Activated CD8-positive, alpha-beta T cell treated with anti-CD3 and anti-CD28 coated beads for 36 hours (primary cell): ENCODE data around the gene RETREG1. TPM values are rescaled to one million over a fixed set of nuclear protein-coding genes. Genes with fewer than 3 reads are reported as not detected.
"Not testable (repeated sequence)": the region's sequence is repeated elsewhere in the genome, so short reads cannot be mapped to it uniquely, and the experiment has no call there.

ENCODE experiments used
- ATAC-seq: fragments of 200-7000 bp; cut with Tn5 transposase; one replicate; pipeline ENCODE4 v1.10.0; 2021; ENCODE audit warnings: mild to moderate bottlenecking, moderate library complexity
- CTCF ChIA-PET: fragments of 350-600 bp; sonication (Branson Sonifier 250); formaldehyde crosslinking; loops from one replicate; lab custom pipeline; 2021; ENCODE audit warnings: antibody characterized with exemption; lab: Charles Lee
- POLR2A ChIA-PET: fragments of 350-600 bp; sonication (Branson Sonifier 250); formaldehyde crosslinking; loops from one replicate; lab custom pipeline; 2021; ENCODE audit warnings: antibody characterized with exemption; lab: Charles Lee
- DNase-seq: peaks from one replicate; pipeline ENCODE4 v3.0.0-alpha.2; 2020
- H3K27ac Mint-ChIP-seq: one replicate; pipeline ENCODE4 v1.8.0; 2021; ENCODE audit warnings: mild to moderate bottlenecking, mixed read lengths
- H3K27me3 Mint-ChIP-seq: one replicate; pipeline ENCODE4 v1.8.0; 2021; ENCODE audit warnings: mixed read lengths
- H3K36me3 Mint-ChIP-seq: one replicate; pipeline ENCODE4 v1.8.0; 2021; ENCODE audit warnings: low read depth, mixed read lengths
- H3K4me1 Mint-ChIP-seq: one replicate; pipeline ENCODE4 v1.8.0; 2021; ENCODE audit warnings: low read depth, mixed read lengths
- H3K4me3 Mint-ChIP-seq: one replicate; pipeline ENCODE4 v1.8.0; 2021; ENCODE audit warnings: mild to moderate bottlenecking, moderate library complexity, mixed read lengths
- H3K9me3 Mint-ChIP-seq: one replicate; pipeline ENCODE4 v1.8.0; 2021; ENCODE audit warnings: mixed read lengths
- CTCF ChIP-seq: fragments of 200-600 bp; IDR thresholded peaks from one replicate; pipeline ENCODE4 v1.8.0; 2022; ENCODE audit warnings: antibody characterized with exemption, mild to moderate bottlenecking
- intact Hi-C: fragments of 100-400 bp; cut with micrococcal nuclease; formaldehyde crosslinking; loops from one replicate; pipeline ENCODE4 v1.10.0; 2022
- total RNA-seq, 2 experiments: library from RNA; stranded (reverse); gene quantifications; one replicate each; pipeline ENCODE4 v1.2.3, GENCODE V29; 2021

Gene RETREG1
- total RNA-seq, 2 experiments from 2014 or later: 31.7 to 31.9 TPM

- intact Hi-C loops: no loop called here
- peaks cover 39% of the 10 kb centered on the region for H3K4me1 Mint-ChIP-seq
- ChIA-PET CTCF (interaction anchor here (1.1 to 1.4 kb wide), 2 partner anchors 10 to 25 kb away, joined by 3 read pairs; no protein-coding TSS in a partner anchor), POLR2A (no interaction called here)
- peaks cover 6% of the 10 kb centered on the region for H3K36me3 Mint-ChIP-seq
- TF ChIP-seq CTCF: no peak
- H3K9me3 Mint-ChIP-seq: no peaks in the 10 kb centered on the region
- H3K27me3 Mint-ChIP-seq: no peaks in the 10 kb centered on the region
- H3K27ac Mint-ChIP-seq: no peak overlapping the region
- H3K4me3 Mint-ChIP-seq: no peak overlapping the region
- DNase-seq (no peak), ATAC-seq (no peak)
These were observed 70.1 kb downstream of the RETREG1 start for GRCh38 chr5:16546732-16547131.

GRCh38 chr5:16544607-16545374 is 72.0 kb downstream of the RETREG1 start:
- no peak for TF ChIP-seq CTCF
- no peak for DNase-seq
- ChIA-PET POLR2A (interaction anchor here (1.4 kb wide), 1 partner anchor 10 kb away, joined by 3 read pairs; no protein-coding TSS in a partner anchor), CTCF (interaction anchor here (0.9 to 2.1 kb wide), 7 partner anchors 8 to 122 kb away, joined by 3 to 9 read pairs (median 3); no protein-coding TSS in a partner anchor)
- Mint-ChIP-seq H3K36me3 (peaks cover 3% of the 10 kb centered on the region), H3K27me3 (no peaks in the 10 kb centered on the region), H3K4me1 (peaks cover 48% of the 10 kb centered on the region), H3K4me3 (no peak overlapping the region), H3K27ac (no peak overlapping the region), H3K9me3 (no peaks in the 10 kb centered on the region)
- no peak for ATAC-seq
- intact Hi-C loops: no loop called here

- ATAC-seq, POLR2A ChIA-PET, H3K36me3 Mint-ChIP-seq, DNase-seq, H3K4me3 Mint-ChIP-seq, H3K27me3 Mint-ChIP-seq, intact Hi-C loops, H3K9me3 Mint-ChIP-seq, H3K27ac Mint-ChIP-seq: not testable (repeated sequence)
- CTCF ChIA-PET: interaction anchor here (0.8 to 2.2 kb wide), 2 partner anchors 8 to 123 kb away, joined by 3 to 17 read pairs; no protein-coding TSS in a partner anchor
- H3K4me1 Mint-ChIP-seq: peaks cover 50% of the 10 kb centered on the region
These were observed 73.6 kb downstream of the RETREG1 start for GRCh38 chr5:16543206-16543605.

DNA sequence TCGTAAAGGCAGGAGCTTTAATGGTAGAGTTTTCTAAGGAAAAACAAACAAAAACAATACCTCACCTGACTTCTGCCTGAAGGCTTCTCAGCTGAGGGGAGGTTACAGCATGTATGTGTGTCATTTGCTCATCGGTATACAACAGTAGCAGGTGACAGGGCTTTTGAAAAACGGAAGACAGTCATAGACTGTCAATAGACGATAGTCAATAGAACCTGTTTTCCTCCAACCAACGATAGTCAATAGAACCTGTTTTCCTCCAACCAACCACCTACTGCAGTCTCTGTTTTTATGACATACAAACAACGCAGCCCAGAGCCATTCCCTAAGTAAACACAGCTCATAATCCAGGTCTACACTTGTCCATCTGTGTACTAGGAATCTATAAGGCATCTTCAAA is 74.6 kb downstream of the RETREG1 start:
- ChIA-PET CTCF (interaction anchor here (0.8 to 2.2 kb wide), 2 partner anchors 9 to 124 kb away, joined by 3 to 17 read pairs; no protein-coding TSS in a partner anchor), POLR2A (no interaction called here)
- DNase-seq (no peak), ATAC-seq (no peak)
- TF ChIP-seq CTCF: no peak
- Mint-ChIP-seq H3K27me3 (no peaks in the 10 kb centered on the region), H3K27ac (no peak overlapping the region), H3K9me3 (no peaks in the 10 kb centered on the region), H3K4me1 (peaks cover 50% of the 10 kb centered on the region), H3K36me3 (peaks cover 3% of the 10 kb centered on the region), H3K4me3 (no peak overlapping the region)
- intact Hi-C loops: no loop called here

DNA sequence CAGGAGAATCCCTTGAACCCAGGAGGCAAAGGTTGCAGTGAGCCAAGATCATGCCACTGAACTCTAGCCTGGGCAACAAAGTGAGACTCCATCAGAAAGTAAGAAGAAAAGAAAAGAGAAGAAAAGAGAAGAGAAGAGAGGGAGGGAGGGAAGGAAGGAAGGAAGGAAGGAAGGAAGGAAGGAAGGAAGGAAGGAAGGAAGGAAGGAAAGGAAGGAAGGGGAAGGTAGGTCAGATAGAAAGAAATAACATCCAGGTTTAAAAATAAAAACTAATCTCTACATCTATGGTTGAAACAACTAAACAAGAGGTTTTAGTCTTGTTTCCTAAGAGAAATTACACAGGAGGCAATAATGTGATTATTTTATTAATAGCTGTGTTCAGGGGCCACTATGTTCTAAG is 75.2 kb downstream of the RETREG1 start:
- H3K4me3 Mint-ChIP-seq, POLR2A ChIA-PET, DNase-seq, intact Hi-C loops, H3K9me3 Mint-ChIP-seq, H3K36me3 Mint-ChIP-seq, H3K27ac Mint-ChIP-seq, H3K27me3 Mint-ChIP-seq, ATAC-seq: not testable (repeated sequence)
- CTCF ChIA-PET: interaction anchor here (2.2 kb wide), 1 partner anchor 10 kb away, joined by 17 read pairs; no protein-coding TSS in a partner anchor
- H3K4me1 Mint-ChIP-seq: peaks cover 48% of the 10 kb centered on the region

DNA sequence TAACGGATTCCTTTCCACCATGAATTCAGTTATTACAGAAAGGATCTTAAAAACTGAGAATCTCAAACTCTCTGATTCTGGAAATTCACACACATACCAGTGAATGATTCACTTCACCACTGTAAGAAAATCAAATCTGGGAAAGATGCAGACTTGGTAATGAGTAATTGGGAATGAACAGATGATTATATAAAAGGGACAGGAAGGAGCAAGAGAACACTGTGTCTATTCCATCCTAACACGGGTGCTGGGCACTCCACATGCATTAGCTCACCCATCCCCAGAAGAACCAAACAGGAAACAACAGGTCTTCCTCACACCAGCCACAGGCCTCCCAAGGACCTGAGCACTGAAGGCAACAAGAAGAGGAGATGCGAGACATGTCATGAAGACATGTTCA is 76.4 kb downstream of the RETREG1 start:
- H3K4me1 Mint-ChIP-seq: peaks cover 51% of the 10 kb centered on the region
- ChIA-PET POLR2A (no interaction called here), CTCF (interaction anchor here (3.5 kb wide), 1 partner anchor 10 kb away, joined by 22 read pairs; no protein-coding TSS in a partner anchor)

More for the DNA sequence above, 76.4 kb downstream of the RETREG1 start:
- Mint-ChIP-seq H3K36me3 (peaks cover 6% of the 10 kb centered on the region), H3K27ac (no peak overlapping the region), H3K9me3 (no peaks in the 10 kb centered on the region), H3K4me3 (no peak overlapping the region), H3K27me3 (no peaks in the 10 kb centered on the region)
- intact Hi-C loops: no loop called here
- DNase-seq (no peak), ATAC-seq (no peak)
- TF ChIP-seq CTCF: no peak
